Activated CD4-positive, CD25-positive, alpha-beta regulatory T cell treated with anti-CD3 and anti-CD28 coated beads, Interleukin-2, amount 50 U/mL, for 72 hours (primary cell): Measurements from ENCODE around the gene GCNT3.
"Not testable (repeated sequence)": the region's sequence is repeated elsewhere in the genome, so short reads cannot be mapped to it uniquely, and the experiment has no call there.

Source experiments
- DNase-seq: peaks from one replicate; pipeline ENCODE4 v3.0.0; 2021

GCNT3 gene

DNA sequence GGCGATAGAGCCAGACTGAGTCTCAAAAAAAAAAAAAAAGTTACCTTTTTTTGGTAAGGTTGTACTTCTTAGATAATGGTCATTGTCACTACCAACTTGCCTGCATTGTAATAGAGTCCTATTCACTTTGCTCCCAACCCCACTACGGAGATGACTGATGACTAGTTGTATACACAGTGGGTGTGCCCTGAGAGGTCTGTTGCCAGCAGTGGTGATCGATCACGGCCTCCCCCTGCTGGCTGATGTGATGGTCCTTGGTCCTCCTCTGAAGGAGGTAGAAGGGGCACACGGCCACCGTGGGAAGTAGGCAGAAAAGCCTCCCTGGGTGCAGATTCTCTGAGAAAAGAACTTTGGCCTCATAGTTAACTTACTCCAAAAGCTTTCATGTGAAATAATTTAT is 10.7 kb downstream of the GCNT3 start:
- DNase-seq: no peak

DNA sequence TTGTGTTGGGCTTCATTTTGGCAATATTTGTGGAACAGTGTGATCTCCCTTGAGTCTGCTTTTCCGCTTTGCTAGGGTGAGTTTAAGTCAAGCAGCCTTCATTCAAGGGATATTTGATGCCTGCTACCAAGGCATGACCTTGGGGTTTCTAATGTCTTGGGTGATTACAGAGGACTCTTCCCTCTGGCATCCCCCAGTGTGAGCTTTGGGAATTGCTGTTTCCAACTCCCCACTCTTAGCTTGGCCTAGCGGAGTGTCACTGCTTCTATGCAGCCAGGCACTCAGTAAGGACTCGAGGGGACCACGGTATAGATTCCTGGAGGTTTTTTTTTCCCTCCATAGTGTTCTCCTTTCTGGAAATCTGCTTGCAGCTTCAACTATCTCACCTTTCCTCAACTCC is 21.1 kb downstream of the GCNT3 start:
- no peak for DNase-seq

GRCh38 chr15:59636184-59636583 is 24.6 kb downstream of the GCNT3 start:
- no peak for DNase-seq

GRCh38 chr15:59637507-59637906 is 25.9 kb downstream of the GCNT3 start:
- not testable (repeated sequence) for DNase-seq

GRCh38 chr15:59642351-59642750 is 30.8 kb downstream of the GCNT3 start:
- DNase-seq: no peak

GRCh38 chr15:59644756-59645155 is 33.2 kb downstream of the GCNT3 start:
- DNase-seq: no peak

- DNase-seq: not testable (repeated sequence)
Measured at GRCh38 chr15:59645812-59646211, 34.2 kb downstream of the GCNT3 start.

DNA sequence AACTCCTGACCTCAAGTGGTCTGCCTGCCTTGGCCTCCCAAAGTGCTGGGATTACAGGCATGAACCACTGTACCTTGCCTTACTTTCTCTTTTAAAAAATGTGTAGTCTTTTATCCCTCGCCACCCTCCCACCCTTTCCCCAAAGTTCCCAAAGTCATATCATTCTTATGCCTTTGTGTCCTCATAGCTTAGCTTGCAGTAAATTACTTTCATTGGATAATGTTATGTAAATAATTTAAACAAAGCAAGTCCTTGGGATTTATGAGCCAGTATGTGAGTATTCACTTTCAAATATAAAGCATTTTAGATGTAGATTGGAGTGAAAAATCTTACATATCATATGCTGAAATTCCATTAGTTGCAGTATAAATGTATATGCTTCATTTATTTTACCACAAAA is 34.7 kb downstream of the GCNT3 start:
- DNase-seq: no peak

GRCh38 chr15:59647085-59647484 is 35.5 kb downstream of the GCNT3 start:
- no peak for DNase-seq

GRCh38 chr15:59649603-59650002 is 38.0 kb downstream of the GCNT3 start:
- DNase-seq: no peak

GRCh38 chr15:59654046-59654445 is 42.5 kb downstream of the GCNT3 start:
- no peak for DNase-seq

DNA sequence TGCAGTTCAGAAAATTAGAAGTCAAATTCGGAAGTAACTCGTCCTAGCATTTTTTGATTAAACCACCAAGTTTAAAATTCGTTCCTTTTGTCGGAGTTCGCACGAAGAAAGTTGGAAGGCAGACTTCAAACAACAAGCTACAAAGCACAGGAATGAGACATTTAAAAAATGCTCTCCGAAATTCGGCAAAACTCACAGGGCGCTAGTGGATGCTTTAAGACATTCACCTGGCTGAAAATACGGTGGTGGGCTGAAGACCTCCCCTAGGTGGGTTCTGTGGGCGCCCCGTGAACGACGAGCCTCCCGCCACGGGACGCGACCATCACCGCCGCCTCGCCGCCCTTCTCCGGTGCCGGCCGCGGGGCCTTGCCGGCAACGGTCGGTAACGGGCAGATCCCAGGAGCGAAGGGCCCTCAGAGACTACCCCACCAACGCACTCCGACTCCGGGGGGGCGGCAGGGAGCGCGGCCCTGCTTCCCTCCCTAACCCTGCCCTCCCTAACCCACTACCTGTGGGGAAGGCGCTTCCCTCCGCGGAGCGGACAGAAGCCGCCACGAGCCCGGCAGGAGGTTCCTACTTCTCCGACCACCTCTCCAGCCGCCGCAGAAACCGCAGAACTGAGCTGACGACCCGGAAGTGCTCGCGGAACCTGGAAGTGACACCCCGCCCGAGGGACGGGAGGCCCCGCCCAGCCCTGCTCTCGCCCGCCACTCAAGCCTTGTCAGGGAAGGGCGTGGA is 45.5 kb downstream of the GCNT3 start, which contains the start of gene GTF2A2:
Gene GTF2A2 (minus strand): TSS at position 619 of the 738 bp plus-strand sequence. CDS start 5,238 bp downstream, outside the sequence.
- peak; percentile 95 for DNase-seq

DNA sequence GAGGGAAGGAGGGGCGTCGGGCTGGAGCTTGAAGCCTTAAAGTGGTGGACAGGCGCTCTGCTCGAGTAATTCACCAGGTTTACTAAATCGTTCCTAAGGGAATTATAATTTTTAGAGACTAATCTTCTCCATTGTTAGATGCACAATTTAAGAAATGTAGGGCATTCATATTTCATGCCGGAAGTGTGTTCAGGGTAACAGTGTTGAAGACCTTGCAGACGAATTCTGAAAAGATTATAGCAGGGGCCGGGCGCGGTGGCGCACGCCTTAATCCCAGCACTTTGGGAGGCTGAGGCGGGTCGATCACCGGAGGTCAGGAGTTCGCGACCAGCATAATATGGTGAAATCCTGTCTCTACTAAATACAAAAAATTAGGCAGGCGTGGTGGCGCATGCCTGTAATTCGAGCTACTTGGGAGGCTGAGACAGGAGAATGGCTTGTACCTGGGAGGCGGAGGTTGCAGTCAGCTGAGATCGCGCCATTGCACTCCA is 46.1 kb downstream of the GCNT3 start:
- no peak for DNase-seq

GRCh38 chr15:59659366-59659765 is 47.8 kb downstream of the GCNT3 start:
- DNase-seq: no peak

DNA sequence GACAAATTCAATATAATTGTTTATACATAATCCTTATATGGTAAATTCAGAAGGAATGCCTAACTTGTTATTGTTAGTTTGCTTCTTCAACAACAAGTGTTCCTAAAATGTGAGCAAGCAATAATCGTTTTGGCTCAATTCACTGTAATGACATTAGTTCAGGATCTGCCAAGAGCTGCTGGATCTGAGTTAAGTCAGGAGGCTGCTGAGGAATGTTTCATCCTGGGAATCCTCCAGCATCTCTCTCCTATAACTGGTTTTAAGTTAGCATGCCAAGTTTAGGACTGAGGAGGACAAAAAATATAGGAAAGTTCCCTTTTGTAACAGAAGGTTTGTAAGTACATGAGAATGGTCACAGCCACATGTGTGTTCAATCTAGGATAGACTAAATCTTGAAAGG is 50.7 kb downstream of the GCNT3 start:
- DNase-seq: no peak

DNA sequence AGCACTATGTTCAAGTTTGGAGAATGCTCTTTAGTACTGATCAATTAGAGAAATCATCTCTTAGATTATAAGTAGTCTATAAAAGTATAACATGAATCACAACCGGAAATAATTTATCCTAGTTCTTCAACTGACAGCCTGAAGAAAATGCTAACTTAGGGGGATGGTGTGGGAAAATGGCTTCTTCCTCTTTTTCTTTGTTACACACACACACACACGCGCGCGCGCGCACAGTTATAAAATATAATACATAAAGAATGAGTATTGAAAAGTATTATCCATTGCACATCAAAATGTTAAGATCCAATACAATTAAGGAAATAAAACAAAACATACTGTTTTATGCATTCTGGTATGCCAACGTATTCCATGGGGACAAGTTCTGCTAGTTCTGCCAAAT is 57.0 kb downstream of the GCNT3 start:
- no peak for DNase-seq
